Mammary epithelial cell (primary cell): ENCODE measurements around the gene GZMB.

Source experiments
- CTCF ChIP-seq, 2 donors: IDR thresholded peaks in 1 of 2; conservative IDR thresholded peaks in 1 of 2; 2 replicates each; pipeline ENCODE4 v1.5.1; 2011 to 2012; ENCODE audit warnings: inconsistent platforms in 2 of 2, low read length in 2 of 2, mild to moderate bottlenecking in 2 of 2, control low read depth in 1 of 2, low read depth in 1 of 2; ENCODE audit not compliant: insufficient read depth in 1 of 2; ENCODE audit errors: extremely low read depth in 1 of 2
- EZH2 ChIP-seq: IDR thresholded peaks from 2 replicates; pipeline ENCODE4 v1.6.1; 2012; ENCODE audit warnings: low read length, inconsistent platforms, borderline replicate concordance

DNA sequence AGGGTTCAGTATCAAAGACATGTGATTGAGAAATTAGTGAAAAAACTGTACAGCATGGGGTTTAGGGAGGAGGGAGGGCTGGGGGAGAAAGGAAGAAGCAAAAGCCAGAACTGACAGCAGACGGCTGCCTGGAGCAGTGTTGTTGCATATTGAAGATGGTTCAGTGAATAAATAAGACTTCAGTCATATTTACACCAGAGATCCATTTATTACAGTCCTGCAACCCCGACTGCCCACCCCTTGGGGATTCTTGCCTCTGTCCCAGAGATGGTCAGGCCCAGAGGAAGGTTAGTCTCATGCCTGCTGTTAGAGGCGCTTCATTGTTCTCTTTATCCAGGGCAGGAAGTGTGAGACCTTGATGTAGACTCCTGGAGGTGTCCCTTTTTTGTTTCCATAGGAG lies 27.7 kb downstream of the GZMB start:
- TF ChIP-seq CTCF (conservative IDR thresholded peaks at IDR 0.05 in 1 of 2, IDR thresholded peaks at IDR 0.05 in 1 of 2; ENCODE audit: extremely low read depth in 1 of 2, insufficient read depth in 1 of 2, low read depth in 1 of 2, low read length in 2 of 2) (no peak), EZH2 (no peak)
